Breast epithelium (tissue), 3 donors: Measurements from ENCODE around the gene CNTNAP5.

Experiments used
- CTCF ChIP-seq, 3 donors: fragments of 450-650 bp; IDR thresholded peaks; one replicate each; pipeline ENCODE4 v1.5.1; 2016 to 2017; ENCODE audit warnings: antibody characterized with exemption in 3 of 3, mild to moderate bottlenecking in 3 of 3, moderate library complexity in 3 of 3
- POLR2AphosphoS5 ChIP-seq, 3 donors: sonication (generic); formaldehyde crosslinking; IDR thresholded peaks; one replicate each; pipeline ENCODE4 v1.6.1; 2017; ENCODE audit warnings: antibody characterized with exemption in 3 of 3

- TF ChIP-seq CTCF (IDR thresholded peaks at IDR 0.05) (no peak), POLR2AphosphoS5 (IDR thresholded peaks at IDR 0.05) (no peak)
Measured at GRCh38 chr2:124880995-124881394, 855.9 kb downstream of the CNTNAP5 start.
